Measurements from ENCODE around the gene VCAM1. TPM values are rescaled to one million over a fixed set of nuclear protein-coding genes. Genes with fewer than 3 reads are reported as not detected.

VCAM1 gene
- total RNA-seq, 1 donor from 2014 or later, result 1.8 TPM

DNA sequence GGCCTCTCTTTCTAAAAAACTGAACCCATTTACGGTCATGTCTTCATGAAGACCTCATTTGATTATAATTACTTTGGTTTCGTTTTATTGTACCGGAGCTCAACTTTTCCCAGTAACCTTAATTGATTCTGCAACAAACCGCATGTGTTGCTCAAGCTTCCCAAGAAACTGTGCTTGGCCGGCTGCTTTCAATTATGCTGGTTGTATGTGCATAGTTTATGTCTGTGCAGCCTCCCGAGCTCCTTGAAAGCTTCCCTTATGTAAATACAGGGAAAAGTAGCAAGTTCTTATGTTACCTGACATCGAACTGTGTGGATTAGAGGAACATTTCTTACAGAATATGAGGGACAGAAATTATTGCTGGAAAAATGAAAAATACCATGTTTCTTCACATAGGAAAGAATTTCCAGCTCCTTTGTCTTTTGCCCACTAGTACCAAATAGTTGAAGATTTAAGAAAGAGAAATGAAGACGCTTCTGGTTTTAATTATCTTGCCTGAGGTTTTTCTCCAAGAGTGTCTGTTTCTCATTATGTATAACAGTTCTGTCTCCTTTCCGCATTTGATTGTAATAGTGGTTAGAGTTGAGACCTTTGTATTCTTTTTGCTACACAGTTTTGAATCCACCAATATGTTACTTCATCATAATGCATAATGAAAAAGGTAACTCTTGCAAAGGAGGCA, 2.1 kb downstream of the VCAM1 start:
- peak in 1 of 2 donors; percentile 57 for DNase-seq (ENCODE audit: low read depth in 2 of 2)

DNA sequence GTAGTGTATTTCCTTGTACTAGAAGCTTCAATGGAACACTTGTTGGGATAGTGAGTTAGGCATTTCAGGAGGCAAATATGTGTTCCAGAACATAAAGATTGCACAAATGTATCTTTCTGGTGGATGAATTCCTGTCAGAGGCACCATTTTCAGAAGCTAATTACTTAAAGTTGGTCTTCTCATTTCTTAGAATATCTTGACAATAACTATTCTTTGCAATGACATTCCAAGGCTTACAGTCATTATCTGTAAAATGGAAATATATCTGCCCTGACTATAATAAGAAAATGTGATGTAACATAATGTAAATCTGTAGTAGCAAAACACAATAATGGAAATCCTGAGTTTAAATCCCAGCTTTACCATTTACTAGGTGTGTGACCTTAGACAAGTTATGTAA, 2.7 kb downstream of the VCAM1 start:
- DNase-seq (ENCODE audit: low read depth in 2 of 2), result no peak

DNA sequence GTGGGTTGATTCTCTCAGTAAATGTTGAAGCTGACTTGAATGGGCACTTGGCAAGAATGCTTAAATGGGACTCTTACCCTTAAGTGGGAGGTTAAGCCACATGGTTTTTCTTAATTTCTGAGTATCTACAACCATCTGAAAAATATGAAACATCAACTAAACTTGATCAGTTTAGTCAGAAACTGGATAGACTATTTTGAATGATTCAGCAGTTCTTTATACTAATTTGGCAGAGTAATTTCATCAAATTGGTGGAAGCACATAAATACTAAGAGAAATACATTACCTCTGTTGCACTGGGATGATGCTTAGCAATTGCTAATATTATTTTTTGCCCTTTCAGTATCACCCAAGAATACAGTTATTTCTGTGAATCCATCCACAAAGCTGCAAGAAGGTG, 4.7 kb downstream of the VCAM1 start:
- no peak for DNase-seq (ENCODE audit: low read depth in 2 of 2)

DNA sequence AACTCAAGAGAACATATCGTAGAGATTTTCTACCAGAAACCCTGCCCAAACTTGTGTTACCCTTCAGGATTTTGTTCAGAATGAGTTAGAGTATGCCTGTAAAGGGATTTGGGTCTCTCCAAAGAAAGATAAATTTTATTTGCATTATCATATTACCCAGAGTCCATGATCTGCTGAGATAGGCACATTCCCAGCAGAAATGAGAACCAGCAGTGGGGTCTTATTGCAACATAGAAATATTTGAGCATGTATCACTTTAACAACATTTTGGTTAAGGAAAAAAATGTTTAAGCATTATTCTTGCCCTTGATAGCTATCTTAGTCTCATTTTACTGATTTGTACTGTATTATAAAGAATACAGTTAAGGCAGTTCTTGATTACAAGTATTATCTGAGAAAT, 10.6 kb downstream of the VCAM1 start:
- DNase-seq (ENCODE audit: low read depth in 2 of 2), result no peak

DNA sequence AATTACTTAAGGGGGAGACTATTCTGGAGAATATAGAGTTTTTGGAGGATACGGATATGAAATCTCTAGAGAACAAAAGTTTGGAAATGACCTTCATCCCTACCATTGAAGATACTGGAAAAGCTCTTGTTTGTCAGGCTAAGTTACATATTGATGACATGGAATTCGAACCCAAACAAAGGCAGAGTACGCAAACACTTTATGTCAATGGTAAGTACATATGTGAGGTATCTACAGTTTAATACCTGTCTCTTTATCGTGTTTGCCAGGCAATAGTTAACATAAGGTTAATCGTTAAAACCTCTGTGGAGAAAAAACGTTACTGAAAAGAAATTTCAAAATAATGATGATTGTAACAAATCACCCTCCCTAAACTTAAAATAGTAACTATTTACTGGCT, 11.8 kb downstream of the VCAM1 start:
- no peak for DNase-seq (ENCODE audit: low read depth in 2 of 2)

DNA sequence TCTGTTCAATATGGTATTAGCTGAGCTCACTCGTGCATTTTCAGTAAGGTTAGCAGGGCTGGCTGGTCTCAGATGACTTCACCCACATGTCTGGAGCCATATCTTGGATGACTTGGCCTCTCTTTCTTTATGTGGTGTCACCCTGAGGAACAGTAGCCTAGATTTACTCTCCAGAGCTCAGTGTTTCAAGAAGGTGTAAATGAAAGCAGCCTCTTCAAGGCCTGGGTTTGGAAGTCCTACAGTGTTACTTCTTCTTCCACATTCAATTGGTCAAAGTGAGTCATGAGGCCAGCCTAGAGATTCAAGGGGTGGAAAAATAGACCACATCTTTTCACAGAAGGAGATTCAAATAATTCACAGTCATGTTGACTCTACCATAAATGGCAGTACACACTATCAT, 12.2 kb downstream of the VCAM1 start:
- no peak for DNase-seq (ENCODE audit: low read depth in 2 of 2)

DNA sequence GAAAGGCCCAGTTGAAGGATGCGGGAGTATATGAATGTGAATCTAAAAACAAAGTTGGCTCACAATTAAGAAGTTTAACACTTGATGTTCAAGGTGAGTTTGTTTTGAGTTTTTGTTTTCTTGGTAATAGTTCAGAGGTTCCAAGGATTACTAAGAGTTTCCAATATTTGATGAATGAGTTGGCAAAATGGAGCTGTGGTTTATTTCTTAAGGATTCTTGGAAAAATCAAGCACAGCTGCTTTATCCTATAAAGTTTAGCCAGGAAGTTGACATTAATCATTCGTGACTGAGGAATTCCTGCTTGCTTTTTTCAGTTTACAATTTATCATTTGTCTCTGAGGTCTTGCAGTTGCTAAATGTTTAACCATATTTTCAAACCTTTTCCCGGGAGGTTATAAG, 15.1 kb downstream of the VCAM1 start:
- DNase-seq (ENCODE audit: low read depth in 2 of 2), result peak in 1 of 2 donors; percentile 92

DNA sequence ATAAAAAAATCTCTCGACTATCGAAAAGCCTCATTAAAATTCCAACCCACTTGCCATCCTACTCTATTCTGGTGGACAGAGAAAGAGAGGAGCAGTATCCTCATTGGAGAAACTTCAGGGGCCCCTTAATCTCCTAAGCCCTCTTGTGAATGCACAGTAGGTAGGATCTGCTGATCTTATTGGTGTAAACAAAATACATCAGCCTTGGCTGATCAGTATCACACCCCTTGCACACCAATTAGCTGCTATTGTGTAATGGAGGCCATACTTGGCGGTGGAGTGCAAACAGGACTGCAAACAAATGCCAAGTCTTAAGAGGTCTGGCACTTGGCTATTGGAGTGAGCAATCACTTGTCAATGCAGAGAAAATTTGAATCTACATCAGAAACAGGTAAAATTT, 15.7 kb downstream of the VCAM1 start:
- DNase-seq (ENCODE audit: low read depth in 2 of 2), result no peak

DNA sequence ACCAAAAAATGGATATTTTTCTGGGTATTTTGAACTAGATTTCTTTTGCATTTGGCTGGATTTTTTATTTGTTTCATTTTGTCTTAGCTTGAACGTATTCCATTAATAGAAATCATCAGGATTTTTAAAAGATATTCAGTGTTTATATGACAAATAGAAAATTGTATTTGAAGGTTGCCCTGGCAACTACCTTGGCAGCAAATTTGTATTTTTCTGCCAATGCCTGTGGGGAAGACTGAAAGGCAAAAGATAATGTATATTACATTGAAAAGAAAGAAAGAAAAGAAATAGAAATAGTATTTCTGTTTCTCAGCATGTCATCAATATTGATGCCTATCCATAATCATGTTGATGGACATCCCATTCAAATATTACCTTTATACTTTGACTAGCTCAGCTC, 16.8 kb downstream of the VCAM1 start:
- DNase-seq (ENCODE audit: low read depth in 2 of 2), result peak; percentile 58 to 64

DNA sequence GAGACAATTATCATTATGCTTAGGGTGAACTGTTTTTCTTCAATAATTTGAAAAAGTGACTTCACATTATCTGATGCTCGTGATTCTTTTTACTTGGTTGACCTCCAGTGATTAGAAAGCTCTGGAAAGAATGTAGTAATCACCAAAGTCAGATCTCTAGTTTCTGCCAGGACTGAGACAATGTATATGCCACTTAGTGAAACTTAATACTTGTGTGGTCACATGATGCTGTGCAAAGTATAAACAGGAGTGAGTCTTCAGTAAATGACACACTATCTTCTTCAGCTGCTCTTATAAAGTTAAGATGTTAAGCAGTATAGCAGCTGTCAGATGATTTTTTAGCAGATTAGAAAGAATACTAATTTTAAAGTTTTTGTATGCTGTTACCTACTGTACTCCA, 17.2 kb downstream of the VCAM1 start:
- DNase-seq (ENCODE audit: low read depth in 2 of 2), result peak in 1 of 2 donors; percentile 57

DNA sequence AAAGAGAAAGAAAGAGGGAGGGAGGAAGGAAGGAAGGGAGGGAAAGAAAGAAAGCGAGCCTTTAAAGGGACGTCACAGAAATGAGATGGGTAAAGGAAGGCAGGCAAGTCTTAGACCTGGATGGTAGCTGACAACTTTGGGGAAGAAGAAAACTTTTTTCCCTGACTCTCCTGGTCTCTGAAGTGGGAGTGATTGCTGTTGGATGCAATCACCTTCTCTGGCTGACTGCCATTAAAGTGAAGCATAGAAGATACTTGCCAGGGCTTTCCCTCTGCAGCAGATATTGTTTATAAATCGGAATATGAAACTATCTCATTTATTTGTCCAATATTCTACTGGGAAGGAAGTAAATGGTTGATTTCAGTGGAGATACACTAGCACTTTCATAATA, 27.0 kb downstream of the VCAM1 start:
- DNase-seq (ENCODE audit: low read depth in 2 of 2), result no peak

DNA sequence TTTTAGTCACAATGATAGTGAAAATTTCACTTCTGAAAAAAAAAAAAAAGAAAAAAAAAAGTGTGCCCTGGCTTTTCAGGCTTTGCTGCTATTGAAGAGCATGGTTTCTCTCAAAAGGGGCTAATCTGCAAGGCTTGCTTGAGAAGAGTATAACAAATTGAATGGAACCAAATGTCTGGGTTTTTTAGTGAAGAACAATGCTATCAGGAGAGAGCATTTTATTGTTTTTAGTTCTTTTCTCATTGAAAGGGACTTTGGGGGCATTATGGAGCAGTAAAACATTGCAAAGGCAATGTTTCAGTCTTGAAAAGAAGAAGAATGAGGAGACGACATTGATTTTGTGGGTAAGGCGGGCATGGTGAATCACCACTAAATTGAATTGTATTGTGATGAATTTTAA, 28.2 kb downstream of the VCAM1 start:
- no peak for DNase-seq (ENCODE audit: low read depth in 2 of 2)

DNA sequence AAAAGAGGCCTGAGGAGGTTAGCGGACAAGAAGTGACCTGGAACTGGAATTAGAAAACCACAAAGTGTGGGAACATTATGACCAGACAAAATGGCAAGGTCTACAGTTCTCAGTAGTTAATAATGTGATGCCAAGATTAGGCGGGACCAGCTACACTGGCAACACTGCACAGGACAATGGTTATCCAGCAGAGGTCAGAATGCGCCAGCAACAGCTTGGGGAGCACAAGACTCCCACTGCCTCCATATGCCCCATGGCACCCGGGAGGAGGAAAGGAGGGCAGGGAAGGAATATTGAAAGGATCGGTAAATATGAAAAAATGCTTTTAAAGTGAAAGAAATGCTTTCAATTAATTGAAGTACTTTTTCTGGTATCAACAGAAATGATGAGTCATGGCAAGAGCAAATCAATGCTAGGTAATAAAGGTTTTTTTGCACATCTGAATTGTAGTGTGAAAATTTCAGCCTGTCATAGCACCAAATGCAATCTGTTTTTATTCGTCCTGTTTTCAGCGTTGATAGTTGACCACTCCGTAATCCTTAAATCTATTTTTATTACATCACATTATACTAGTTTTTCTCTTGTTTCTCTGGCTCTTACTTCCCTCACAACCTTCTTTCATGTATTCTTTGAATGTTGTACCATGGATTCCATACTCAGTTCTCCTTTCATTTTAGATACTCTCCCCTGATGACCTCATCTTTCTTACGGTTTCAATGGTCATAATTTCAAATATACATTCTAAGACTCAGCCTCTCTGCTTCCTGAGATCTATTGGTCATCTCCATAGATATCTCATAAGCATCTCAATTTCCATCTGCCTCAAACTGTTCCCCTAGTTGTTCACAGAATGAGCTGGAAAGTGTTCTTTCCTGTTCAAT, 30.7 kb downstream of the VCAM1 start:
- no peak for DNase-seq (ENCODE audit: low read depth in 2 of 2)

DNA sequence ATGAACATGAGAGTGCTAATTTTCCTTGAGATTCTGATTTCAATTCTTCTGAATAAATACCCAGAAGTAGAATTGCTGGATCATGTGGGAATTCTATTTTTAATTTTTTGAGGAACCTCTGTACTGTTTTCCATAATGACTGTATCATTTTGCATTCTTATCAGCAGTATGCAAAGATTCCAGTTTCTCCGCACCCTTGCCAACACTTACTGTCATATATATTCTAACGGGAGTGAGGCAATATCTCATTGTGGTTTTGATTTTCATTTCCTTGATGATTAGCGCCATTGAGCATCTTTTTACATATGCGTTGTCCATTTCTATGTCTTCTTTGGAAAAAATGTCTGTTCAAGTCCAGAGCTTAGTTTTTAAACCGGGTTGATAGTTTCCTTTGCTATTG, 33.2 kb downstream of the VCAM1 start:
- DNase-seq (ENCODE audit: low read depth in 2 of 2), result no peak

DNA sequence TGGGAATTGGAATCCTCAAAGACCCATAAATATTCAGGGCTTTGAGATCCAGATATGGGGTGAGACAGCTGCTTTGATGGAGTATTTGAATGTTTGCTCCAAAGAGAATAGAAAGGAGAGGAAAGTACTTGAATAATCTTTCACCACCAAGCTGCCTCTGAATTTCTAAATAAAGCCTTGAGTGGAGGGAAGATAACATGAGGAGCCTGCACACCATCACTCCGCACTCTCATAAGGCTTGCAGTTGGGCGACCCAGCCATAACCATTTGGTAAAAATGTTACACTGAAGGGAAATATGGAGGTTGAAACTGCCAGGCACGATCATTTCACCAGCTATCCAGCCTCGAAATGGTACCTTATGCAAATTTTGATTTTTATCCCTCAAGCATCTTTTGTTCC, 38.4 kb downstream of the VCAM1 start:
- DNase-seq (ENCODE audit: low read depth in 2 of 2), result no peak

DNA sequence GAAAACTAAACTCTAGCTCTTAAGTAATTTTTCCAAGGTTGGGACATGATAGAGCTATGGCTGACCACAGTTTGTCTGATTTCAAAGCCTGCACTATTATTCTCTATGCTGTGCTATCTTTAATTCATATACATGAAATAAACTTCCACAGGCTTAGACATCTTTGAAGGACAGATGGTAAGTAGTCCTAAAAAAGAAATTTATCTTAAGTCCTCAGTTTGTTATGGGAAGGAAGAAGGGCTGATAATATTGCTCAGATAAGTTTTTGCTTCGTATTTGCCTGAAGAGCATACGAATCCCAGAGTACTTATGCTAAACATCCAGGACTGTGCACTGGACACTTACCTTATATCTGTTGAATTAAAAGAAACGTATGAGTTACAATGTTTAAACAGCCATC, 39.6 kb downstream of the VCAM1 start:
- no peak for DNase-seq (ENCODE audit: low read depth in 2 of 2)

DNA sequence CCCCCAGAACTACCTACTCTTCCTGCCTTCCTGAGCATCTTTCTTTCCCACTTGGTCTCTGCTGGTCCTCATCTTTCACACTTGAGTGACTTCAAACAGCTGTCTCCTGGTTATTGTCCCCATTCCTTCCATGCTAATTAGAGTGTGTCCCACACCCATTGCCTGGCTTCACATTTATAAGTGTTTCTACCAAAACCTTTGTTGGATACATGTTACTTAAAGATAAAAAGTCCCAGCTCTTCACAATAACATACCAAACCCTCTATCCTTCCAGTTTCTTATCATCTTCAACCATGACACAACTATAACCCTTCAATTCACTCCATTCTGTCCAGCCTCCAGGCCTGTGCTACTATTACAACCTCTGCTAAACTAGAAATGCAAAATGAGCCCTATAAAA, 41.0 kb downstream of the VCAM1 start:
- no peak for DNase-seq (ENCODE audit: low read depth in 2 of 2)

DNA sequence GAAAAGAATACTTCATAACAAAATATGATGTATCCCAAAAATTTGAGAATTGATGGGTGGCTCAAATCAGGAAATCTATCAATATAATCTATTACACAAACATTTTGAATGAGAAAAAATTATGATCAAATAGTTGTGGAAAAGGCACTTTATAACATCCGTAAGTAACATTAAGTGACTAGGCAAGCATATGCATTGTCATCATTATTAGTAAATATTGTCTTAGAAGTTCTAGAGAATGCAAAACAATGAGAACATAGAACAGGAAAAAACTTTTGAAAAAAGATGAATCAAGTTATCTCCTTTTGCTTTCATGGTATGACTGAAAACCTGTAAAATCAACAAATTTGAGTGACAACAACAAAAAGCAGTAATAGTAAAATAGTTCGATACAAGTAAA, 42.9 kb downstream of the VCAM1 start:
- no peak for DNase-seq (ENCODE audit: low read depth in 2 of 2)

DNA sequence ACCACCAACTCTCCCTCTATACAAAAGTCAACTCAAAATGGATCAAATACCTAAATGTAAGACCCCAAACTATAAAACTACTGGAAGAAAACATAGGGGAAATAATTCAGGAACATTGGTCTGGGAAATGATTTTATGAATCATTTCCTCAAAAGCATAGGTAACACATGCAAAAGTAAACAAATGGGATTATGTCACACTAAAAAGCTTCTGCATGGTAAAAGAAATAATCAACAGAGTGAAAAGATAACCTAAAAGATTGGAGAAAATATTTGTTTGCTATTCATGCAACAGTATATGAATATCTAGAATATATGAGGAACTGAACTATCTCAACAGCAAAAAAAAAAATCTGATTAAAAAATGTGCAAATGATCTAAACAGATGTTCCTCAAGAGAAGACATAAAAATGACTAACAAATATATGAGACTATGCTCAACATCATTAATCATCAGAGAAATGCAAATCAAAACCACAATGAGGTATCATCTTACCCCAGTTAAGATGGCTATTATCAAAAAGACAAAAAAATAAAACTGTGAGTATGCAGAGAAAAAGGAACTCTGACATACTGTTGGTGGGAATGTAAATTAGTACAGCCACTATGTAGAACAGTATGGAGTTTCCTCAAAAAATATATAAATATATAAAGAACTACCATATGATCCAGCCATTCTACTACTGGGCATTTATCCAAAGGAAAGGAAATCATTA, 47.8 kb downstream of the VCAM1 start:
- DNase-seq (ENCODE audit: low read depth in 2 of 2), result peak; percentile 8 to 39

DNA sequence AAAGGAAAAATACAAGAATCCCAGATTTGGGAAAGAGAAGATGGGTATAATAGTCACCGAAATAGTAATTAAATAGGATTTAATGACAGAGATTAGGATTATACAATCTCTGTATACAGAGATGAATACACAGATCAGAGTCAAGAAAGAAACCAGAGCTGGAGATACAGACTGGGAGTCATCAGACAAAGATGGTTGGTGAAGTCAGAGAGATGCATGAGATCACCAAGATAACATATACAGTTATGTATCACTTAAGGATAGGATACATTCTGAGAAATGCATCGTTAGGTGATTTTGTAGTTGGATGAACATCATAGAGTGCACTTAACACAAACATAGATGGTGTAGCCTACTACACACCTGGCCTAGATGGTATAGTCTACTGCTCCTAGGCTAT, 49.8 kb downstream of the VCAM1 start:
- DNase-seq (ENCODE audit: low read depth in 2 of 2), result peak in 1 of 2 donors; percentile 7

DNA sequence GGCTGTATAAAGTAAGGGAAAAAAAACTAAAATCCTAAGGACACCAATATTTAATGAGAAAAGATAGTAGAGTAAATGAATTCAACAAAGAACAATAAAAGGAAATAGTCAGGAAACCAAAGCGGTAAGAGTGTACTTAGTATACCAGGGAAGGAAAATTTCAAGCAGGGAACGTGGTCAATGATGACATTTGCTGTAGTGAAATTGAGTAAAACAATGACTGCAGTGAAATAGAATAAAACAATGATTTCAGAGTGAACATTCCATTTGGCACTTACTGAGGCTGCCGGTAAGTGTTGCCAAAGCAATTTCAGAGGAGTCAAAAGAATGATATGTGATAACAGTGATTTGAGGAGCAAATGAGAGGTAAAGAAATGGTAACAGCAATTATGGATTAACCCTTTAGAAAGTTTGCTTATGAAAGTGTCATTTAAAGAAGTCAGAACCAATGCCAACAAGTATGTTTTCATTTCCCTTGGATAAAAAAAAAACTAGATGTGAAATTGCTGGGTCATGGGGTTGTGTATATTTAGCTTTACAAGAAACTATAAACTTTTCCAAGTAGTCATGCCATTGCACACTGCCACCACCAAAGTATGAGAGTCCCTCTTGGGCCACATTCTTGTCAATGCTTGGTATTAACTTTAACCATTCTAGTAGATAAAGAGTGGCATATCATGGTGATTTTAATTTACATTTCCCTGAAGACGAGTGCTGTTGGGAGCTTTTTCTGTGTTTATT, 50.5 kb downstream of the VCAM1 start:
- peak; percentile 60 to 74 for DNase-seq (ENCODE audit: low read depth in 2 of 2)

DNA sequence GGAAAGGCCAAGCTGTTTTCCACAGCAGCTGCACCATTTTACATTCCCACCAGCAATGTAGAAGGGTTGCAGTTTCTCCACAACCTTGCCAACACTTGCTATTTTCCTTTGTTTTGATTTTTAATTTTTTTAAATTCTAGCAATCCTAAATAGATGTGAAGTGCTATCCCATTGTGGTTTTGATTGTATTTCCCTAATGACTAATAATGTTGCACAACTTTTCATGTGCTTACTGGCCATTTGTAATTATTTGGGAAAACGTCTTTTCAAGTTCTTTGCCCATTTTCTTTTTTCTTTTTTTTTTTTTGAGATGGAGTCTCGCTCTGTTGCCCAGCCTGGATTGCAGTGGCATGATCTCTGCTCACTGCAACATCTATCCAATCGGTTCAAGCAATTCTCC, 53.9 kb downstream of the VCAM1 start:
- DNase-seq (ENCODE audit: low read depth in 2 of 2), result no peak
